Measurements from ENCODE around the gene GPATCH2. TPM values are rescaled to one million over a fixed set of nuclear protein-coding genes. Genes with fewer than 3 reads are reported as not detected.
"Not testable (repeated sequence)": the region's sequence is repeated elsewhere in the genome, so short reads cannot be mapped to it uniquely, and the experiment has no call there.

The GPATCH2 gene
- total RNA-seq, 1 experiment from 2014 or later: 28.9 TPM

- DNase-seq (ENCODE audit: extremely low read depth, low read depth): no peak
Observed at GRCh38 chr1:217528271-217528670, 102.6 kb downstream of the GPATCH2 start.

- DNase-seq (ENCODE audit: extremely low read depth, low read depth): no peak
Observed at GRCh38 chr1:217527151-217527550, 103.7 kb downstream of the GPATCH2 start.

DNA sequence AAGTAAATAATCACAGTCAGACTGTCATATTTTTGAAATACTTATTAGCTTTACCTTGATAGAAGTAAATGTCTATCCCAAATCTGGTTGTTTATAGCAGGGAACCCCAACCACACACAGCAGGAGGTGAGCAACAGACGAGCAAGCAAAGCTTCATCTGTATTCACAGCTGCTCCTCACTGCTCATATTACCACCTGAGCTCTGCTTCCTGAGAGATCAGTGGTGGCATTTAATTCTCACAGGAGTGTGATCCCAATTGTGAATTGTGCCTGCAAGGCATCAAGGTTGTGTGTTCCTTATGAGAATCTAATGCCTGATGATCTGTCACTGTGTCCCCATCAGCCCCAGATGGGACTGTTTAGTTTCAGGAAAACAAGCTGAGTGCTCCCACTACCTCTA, 104.3 kb downstream of the GPATCH2 start:
- no peak for DNase-seq (ENCODE audit: extremely low read depth, low read depth)

DNA sequence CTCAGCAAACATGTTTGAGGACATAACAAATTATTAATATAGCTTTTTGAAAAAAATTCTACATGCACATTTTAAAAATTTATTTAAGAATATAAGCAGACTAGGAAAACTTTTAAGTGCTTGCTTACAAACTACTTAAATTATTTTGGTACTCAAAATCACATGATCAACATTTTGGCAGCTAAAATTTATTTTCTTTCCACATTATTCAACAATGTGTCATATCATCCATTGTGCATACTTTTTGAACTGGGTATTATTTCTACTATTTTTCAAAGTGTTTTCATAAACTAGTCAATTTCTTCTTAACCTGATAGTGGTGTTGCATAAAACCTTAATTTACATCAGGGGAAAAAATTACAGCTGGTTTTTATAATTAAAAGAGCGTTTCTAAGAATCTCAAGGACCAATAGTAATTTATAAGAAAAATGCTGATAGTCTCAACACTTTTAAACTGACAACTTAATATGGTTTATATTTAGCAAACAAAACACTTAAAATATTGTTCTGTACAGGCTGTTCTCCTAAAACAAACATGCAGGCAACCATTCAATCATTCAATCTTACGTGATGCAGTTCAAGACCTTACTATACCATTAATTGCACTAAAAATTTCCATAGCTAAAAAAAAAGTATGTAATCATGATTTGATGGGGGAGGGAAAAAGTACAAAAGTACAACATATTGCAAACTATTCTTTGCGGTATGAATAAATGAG, 105.0 kb downstream of the GPATCH2 start:
- no peak for DNase-seq (ENCODE audit: extremely low read depth, low read depth)

- no peak for DNase-seq (ENCODE audit: extremely low read depth, low read depth)
Observed at GRCh38 chr1:217524787-217525520, 105.9 kb downstream of the GPATCH2 start.

- DNase-seq (ENCODE audit: extremely low read depth, low read depth): not testable (repeated sequence)
Observed at GRCh38 chr1:217523921-217524320, 107.0 kb downstream of the GPATCH2 start.

GRCh38 chr1:217522277-217522676, 108.6 kb downstream of the GPATCH2 start:
- DNase-seq (ENCODE audit: extremely low read depth, low read depth): no peak

DNA sequence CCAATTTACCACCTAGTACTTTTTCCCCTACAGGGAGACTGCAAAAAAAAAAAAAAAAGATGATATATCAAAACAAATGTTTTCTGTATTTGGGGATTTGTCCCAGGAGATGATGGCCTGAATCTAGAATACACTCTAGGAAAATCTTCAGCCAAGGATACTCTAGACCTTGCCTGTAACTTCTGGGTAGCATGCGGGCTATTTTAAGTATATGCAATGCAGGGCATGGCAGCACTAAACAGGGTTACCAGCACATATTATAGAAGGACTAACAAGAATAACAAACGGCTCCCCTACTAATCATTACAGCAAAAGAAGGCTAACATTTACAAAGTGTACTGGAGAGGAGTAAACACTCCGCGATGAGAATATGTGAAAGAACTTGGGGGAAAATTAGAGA, 109.6 kb downstream of the GPATCH2 start:
- DNase-seq (ENCODE audit: extremely low read depth, low read depth): no peak

GRCh38 chr1:217506878-217507277, 124.0 kb downstream of the GPATCH2 start:
- DNase-seq (ENCODE audit: extremely low read depth, low read depth): no peak

GRCh38 chr1:217498209-217498608, 132.7 kb downstream of the GPATCH2 start:
- DNase-seq (ENCODE audit: extremely low read depth, low read depth): no peak

DNA sequence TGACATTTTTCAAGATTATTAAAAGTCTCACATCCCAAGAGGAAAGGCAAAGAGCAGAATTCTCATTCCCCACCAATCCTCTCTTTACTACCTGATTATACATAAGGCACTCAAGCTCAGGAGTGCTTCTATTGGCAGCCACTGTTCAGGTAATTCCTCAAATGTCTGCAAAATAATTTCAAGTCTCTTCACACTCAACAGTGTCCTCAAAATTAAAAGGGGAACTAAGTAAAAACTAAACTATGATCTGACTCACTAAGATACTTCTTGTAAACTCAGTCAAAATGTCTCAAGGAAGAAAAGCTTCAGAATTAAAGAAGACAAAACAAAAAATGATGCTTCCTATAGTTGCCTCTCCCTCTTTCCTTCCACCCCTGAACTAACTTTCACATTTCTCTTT, 135.6 kb downstream of the GPATCH2 start:
- no peak for DNase-seq (ENCODE audit: extremely low read depth, low read depth)

DNA sequence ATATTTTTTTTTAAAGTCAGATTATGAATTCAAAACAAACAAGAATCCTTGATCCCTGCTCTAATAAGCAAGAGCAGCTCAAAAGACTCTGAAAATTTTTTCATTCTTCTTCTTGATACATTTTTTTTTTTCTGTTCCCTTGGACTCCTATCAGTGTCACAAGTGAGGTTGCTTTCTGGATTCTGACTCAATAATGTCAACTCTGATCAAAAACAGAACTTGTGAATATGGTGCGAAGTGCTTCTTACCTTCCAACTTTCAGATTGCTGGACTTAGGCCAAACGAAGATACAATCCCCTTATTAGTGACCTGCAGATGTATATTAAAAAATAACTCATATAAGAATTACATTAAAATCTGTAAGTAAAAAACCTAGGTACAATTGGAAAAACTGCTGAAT, 136.1 kb downstream of the GPATCH2 start:
- DNase-seq (ENCODE audit: extremely low read depth, low read depth): no peak

DNA sequence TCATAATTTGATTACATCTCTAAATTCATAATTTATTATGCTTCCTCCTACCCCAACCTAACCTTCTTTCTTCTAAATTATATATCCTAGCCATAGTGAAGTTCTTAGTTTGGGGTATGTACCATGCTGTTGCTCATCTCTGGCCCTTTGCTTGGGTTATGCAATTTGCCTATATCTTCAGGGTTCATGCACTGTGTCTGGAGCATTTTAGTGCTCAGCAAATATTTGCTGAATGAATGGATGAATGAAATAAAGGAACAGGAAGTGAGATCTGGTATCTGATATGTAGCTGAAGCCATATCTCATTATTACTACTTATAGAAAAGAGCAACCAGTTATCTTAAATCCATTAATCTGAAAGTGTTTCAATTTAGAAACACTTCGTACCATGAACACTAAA, 137.6 kb downstream of the GPATCH2 start:
- no peak for DNase-seq (ENCODE audit: extremely low read depth, low read depth)

- DNase-seq (ENCODE audit: extremely low read depth, low read depth): no peak
Observed at GRCh38 chr1:217484871-217485270, 146.0 kb downstream of the GPATCH2 start.

DNA sequence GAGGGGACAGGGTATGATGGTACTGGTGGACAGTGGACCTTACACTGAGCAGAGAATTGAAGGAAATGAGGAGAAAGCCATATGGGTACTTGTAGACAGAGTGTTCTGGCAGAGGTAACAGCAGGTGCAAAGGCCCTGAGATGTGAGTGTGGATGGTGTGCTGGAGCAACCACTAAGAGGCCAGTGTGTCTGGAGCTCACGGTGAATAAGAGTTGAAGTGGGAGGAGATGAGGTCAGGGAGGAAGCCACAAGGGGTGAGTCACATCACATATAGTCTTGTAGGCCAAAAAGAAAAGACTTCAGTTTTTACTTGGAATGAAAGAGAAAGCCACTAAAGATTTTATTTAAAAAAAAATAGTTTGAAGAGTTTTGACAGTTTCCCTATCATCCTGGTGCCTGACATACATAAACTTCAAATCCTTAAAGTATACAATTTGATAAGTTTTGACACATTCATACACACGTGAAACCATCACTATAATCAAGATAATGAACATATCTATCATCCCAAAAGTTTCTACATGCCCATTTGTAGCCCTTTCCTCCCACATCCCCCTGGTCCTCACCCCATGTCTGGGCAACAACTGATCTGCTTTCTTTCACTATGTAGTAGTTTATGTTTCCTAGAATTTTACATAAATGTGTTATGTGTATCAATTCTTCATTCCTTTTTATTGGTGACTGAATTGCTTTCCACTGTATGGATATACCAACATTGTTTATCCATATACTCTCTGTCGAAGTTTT, 148.4 kb downstream of the GPATCH2 start:
- DNase-seq (ENCODE audit: extremely low read depth, low read depth): no peak

DNA sequence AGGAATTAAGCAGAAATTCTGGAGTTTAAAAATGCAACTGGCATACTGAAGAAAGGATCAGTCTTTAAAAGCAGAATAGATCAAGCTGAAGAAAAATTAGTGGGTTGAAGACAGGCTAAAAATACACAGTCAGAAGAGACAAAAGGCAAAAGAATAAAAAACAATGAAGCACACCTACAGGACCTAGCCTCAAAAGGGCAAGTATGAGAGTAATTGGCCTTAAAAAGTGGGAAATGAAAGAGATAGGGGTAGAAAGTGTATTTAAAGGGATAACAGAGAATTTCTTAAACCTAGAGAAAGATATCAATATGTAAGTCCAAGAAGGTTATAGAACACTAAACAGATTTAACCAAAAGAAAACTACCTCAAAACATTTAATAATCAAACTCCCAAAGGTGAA, 152.4 kb downstream of the GPATCH2 start:
- no peak for DNase-seq (ENCODE audit: extremely low read depth, low read depth)

- DNase-seq (ENCODE audit: extremely low read depth, low read depth): no peak
Observed at GRCh38 chr1:217472915-217473314, 158.0 kb downstream of the GPATCH2 start.

DNA sequence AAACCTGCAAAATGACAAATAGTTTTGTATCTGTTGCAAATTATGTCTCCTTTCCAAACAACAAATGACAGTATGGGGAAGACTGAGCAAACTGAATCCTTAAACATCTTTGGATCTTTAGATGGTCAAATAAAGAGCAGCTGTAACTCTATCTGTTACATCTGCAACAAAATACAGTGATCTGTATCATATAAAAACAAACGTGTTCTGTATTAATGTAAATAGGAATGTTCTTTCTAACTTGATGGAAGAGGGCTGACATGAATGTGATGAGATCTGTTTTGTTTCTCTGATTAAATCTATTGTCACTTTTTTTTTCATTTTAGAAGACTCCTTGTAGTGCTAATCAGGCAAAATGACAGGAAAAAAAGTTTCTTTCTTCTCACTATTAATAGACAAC, 159.5 kb downstream of the GPATCH2 start:
- no peak for DNase-seq (ENCODE audit: extremely low read depth, low read depth)

- no peak for DNase-seq (ENCODE audit: extremely low read depth, low read depth)
Observed at GRCh38 chr1:217469983-217470382, 160.9 kb downstream of the GPATCH2 start.

DNA sequence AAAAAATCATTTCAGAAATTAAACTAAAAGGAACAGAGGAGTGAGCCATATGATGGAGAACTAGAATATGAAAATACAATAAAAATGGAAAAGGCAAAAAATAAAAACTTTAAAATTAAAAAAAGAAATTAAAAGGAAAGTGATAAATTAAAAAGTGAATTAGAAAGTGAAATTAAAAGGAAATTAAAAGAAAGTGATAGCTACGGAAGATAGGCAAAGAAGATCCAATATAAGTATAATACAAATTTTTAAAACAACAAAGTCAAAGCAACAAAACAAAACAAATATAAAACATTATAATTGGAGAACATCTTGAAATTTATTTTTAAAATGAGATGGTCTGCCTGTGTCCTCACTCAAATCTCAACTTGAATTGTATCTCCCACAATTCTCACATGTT, 165.8 kb downstream of the GPATCH2 start:
- DNase-seq (ENCODE audit: extremely low read depth, low read depth): no peak

DNA sequence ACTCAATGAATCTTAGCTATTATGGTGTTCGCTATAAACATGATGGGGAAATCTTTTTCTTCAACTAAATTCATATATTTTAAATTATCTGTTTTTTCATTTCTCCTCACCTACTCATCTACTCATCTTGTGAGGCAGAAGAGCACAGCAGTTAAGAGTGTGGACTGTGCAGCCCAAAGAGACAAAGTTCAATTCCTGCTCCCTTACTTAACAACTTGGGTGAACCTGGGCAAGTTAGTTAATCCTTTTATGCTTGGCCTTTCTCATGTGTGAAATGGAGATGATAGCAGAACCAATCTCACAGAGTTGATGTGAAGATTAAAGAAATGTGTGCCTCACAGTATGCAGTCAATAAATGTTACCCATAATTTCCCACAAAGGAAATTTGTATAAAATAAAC, 168.2 kb downstream of the GPATCH2 start:
- no peak for DNase-seq (ENCODE audit: extremely low read depth, low read depth)

DNA sequence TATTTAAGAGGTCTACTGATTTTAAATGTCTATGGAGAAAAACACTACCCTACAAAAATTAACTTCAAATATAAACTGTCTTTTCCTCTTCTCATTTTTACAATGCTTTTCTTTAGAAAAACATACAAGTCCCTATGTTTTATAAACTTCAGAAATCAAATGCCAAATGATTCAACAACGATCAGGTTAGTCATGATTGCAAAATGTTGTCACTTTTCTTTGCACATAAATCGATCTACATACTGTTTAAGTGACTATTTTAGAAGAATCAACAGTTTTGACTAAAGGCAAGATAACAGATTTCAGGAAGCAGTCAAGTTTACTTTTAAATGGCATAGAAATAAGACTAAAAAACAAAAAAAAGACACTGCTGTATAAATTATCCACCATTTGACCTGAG, 168.7 kb downstream of the GPATCH2 start:
- DNase-seq (ENCODE audit: extremely low read depth, low read depth): no peak
